Retinal pigment epithelial cell (primary cell): ENCODE measurements around the gene NETO2.
"Not testable (repeated sequence)": the region's sequence is repeated elsewhere in the genome, so short reads cannot be mapped to it uniquely, and the experiment has no call there.

Experiments
- DNase-seq: peaks from one replicate; pipeline ENCODE4 v3.0.0-alpha.2; 2010; ENCODE audit warnings: low read depth
- H3K4me3 ChIP-seq: 2 replicates; pipeline ENCODE4 v1.5.1; 2011; ENCODE audit warnings: mild to moderate bottlenecking, low read length, control low read depth, moderate library complexity
- CTCF ChIP-seq: conservative IDR thresholded peaks from 2 replicates; pipeline ENCODE4 v1.5.1; 2011; ENCODE audit warnings: low read depth, low read length, control low read depth, inconsistent platforms

The NETO2 gene

GRCh38 chr16:47160422-47160821, 16.7 kb upstream of the NETO2 start:
- no peak for DNase-seq
- TF ChIP-seq CTCF = no peak
- H3K4me3 ChIP-seq = no peak overlapping the region

DNA sequence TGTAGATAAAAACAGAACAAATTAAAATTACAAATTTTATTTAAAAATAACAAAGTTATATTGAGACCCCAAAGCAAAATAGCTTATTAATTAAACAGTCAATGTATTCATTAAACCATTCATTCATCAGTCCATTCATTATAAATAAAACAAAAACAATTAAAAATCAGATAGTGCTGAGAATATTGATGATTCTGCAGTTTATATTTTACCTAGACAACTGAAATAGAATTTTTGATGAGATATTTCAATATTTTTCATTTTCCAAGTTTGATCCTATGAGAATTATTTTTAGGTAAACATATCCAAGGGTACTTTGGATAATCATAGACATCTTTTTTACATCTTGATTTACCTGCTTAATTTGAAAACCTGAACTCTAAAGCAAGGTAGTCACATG, 15.2 kb upstream of the NETO2 start:
- H3K4me3 ChIP-seq = no peak overlapping the region
- no peak for DNase-seq
- TF ChIP-seq CTCF = no peak

DNA sequence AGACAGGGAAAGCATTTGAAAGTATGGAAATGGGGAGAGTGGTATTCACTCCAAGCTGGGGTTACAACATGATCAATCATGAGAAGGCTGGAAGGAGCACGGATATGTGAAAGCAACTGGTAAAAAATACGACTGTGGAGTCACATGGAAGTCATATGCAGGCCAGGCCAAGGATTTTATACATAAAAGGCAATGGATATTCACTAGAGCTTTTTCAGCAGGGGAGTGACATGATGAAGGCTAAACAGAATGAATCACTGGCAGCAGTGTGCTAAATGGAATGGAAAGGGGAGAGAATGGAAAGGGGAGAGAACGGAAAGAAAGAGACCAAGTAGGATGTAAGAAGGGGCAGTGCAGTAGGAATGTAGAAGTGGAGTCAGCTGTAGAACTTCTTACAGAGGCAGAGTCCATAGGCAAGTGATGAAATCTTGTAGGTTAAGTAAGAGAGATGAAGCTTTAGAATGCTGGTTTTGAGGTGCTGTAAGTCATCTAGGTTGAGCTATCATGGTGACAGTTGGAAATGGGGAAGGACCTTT, 13.0 kb upstream of the NETO2 start:
- H3K4me3 ChIP-seq = no peak overlapping the region
- no peak for DNase-seq
- TF ChIP-seq CTCF = no peak

DNA sequence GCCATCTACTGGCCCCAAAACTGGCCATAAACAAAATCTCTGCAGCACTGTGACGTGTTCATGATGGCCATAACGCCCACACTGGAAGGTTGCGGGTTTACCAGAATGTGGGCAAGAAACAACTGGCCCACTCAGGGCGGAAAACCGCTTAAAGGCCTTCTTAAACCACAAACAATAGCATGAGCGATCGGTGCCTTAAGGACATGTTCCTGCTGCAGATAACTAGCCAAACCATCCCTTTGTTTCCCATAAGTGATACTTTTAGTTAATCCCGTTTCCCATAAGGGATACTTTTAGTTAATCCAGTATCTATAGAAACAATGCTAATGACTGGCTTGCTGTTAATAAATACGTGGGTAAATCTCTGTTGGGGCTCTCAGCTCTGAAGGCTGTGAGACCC, 8.8 kb upstream of the NETO2 start:
- not testable (repeated sequence) for DNase-seq, H3K4me3 ChIP-seq

- no peak for DNase-seq
- no peak overlapping the region for H3K4me3 ChIP-seq
- no peak for TF ChIP-seq CTCF
These were observed 6.3 kb upstream of the NETO2 start for GRCh38 chr16:47150067-47150466.

DNA sequence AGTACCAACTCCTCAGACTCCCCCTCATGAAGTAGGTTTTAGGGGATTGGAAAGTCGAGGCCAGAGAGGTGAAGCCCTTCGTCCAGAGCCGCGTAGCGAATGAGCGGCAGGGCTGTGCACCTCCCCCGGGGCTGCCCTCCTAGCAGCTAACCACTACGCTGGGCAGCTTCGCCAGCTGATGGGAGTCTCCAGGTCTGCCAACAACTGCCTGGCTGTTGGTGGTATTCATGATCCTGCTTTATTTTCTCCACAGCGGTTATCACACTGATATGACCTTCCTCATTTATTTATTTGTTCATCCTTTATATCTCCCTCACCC, 773 bp upstream of the NETO2 start:
- no peak for DNase-seq
- H3K4me3 ChIP-seq = peak overlapping the region; percentile 53
- TF ChIP-seq CTCF = no peak

- peak overlapping the region; percentile 76 for H3K4me3 ChIP-seq
- TF ChIP-seq CTCF = peak; percentile 56
- no peak for DNase-seq
These were observed 696 bp downstream of the NETO2 start for GRCh38 chr16:47142821-47143676.
